ENCODE results near the gene BIRC5.
"Not testable (repeated sequence)": the region's sequence is repeated elsewhere in the genome, so short reads cannot be mapped to it uniquely, and the experiment has no call there.

The BIRC5 gene

DNA sequence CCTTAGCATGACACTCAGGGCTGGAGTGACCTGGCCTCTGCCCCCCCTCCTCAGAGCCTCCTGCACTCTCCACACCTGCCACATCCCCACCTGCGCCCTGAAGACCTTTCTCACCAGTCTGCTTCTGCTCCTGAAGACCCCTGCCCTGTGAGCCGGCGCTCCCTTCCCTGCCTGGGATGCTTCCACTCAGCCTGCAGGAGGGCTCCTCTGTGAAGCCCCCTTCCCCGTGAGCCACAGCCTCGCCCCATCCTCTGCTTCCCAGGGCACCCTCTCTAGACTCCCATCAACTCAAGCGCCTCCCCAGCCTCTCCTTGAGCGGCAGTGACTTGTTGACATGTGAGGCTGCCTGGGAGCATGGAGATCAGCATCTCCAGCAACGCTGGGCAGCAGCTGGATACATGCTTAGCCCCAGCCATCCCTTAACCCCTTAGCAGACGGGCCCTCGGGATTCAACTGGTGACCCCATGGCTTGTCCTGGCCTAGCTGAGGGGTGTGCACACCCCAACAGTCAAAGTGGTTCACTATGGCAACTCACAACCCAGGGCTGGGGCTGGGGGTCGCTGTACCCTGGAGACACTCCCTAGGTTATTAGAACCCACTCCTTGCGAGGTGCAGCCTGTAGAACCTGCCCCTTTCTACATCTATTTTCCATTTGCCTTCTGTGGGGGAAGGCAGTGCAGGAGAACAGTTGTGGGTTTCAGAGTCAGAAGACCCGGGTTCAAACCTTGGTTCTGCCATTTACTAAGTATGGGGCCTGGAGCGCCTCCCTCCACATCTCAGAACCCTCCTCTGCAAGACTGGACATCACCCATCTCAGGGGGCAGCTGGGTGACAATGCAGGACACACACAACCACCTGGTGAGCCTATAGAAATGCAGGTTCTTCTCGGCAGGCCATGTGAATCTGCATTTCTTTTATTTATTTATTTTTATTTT is 38.9 kb downstream of the BIRC5 start:
- peak overlapping the region; percentile 75 for H3K4me3 Mint-ChIP-seq
- no peaks in the 10 kb centered on the region for H3K9me3 Mint-ChIP-seq
- DNase-seq (ENCODE audit: low spot score in 2 of 2) (no peak), ATAC-seq (no peak)
- no peaks in the 10 kb centered on the region for H3K36me3 Mint-ChIP-seq
- H3K27ac Mint-ChIP-seq, result peak overlapping the region; percentile 75
- peaks cover 48% of the 10 kb centered on the region for H3K4me1 Mint-ChIP-seq

DNA sequence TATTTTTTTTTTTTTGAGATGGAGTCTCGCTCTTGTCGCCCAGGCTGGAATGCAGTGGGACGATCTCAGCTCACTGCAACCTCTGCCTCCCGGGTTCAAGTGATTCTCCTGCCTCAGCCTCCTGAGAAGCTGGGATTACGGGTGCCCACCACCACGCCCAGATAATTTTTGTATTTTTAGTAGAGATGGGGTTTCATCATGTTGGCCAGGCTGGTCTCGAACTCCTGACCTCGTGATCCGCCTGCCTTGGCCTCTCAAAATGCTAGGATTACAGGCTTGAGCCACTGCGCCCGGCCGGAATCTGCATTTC is 39.5 kb downstream of the BIRC5 start:
- H3K36me3 Mint-ChIP-seq; DNase-seq (ENCODE audit: low spot score in 2 of 2); H3K9me3 Mint-ChIP-seq; ATAC-seq; H3K27ac Mint-ChIP-seq: not testable (repeated sequence)
- peak overlapping the region; percentile 75 for H3K4me3 Mint-ChIP-seq
- H3K4me1 Mint-ChIP-seq, result peaks cover 52% of the 10 kb centered on the region

DNA sequence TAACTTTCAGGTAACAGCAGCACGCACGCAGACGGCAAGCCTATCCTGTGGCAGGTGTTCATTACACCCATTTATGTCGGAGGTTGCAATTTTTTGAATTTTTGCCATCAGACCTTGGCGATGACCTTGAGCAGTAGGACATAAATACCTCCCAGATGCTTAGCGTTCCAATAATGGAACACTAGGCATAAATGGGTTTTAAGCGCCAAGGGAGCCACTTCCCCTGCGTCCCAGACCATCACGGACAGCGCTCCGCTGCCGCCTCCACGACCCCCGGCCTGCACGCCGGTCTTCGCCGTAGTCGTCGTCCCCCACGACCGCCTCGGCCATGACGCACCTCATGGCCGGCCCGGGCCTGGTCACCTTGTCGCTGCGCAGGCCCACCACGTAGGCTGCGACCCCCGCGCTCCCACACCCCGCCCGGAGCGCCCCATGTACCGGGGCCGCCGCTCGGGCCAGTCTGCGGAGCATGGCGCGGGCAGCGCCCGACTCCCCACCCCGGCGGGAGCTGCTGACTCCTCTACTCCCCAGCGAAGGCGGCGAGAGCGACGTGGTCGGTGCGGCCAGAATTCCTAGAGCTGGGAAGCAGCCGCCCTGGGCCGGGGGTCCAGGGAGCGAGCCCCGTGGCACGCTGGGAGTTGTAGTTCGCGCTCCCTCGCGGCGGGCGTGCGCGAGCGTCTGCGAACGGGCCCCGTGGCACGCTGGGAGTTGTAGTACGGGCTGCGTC is 40.1 kb downstream of the BIRC5 start:
- H3K4me3 Mint-ChIP-seq, result peak overlapping the region; percentile 75
- peak overlapping the region; percentile 81 for H3K27ac Mint-ChIP-seq
- ATAC-seq, result peak; percentile 79
- H3K9me3 Mint-ChIP-seq, result no peaks in the 10 kb centered on the region
- peak; percentile 71 to 88 for DNase-seq (ENCODE audit: low spot score in 2 of 2)
- peaks cover 52% of the 10 kb centered on the region for H3K4me1 Mint-ChIP-seq
- H3K36me3 Mint-ChIP-seq, result no peaks in the 10 kb centered on the region

- DNase-seq (ENCODE audit: low spot score in 2 of 2) (no peak), ATAC-seq (no peak)
- Mint-ChIP-seq H3K9me3 (no peaks in the 10 kb centered on the region), H3K36me3 (no peaks in the 10 kb centered on the region), H3K4me1 (peaks cover 52% of the 10 kb centered on the region), H3K4me3 (peak overlapping the region; percentile 75), H3K27ac (peak overlapping the region; percentile 81)
These were observed 41.1 kb downstream of the BIRC5 start for GRCh38 chr17:78255029-78255656.

DNA sequence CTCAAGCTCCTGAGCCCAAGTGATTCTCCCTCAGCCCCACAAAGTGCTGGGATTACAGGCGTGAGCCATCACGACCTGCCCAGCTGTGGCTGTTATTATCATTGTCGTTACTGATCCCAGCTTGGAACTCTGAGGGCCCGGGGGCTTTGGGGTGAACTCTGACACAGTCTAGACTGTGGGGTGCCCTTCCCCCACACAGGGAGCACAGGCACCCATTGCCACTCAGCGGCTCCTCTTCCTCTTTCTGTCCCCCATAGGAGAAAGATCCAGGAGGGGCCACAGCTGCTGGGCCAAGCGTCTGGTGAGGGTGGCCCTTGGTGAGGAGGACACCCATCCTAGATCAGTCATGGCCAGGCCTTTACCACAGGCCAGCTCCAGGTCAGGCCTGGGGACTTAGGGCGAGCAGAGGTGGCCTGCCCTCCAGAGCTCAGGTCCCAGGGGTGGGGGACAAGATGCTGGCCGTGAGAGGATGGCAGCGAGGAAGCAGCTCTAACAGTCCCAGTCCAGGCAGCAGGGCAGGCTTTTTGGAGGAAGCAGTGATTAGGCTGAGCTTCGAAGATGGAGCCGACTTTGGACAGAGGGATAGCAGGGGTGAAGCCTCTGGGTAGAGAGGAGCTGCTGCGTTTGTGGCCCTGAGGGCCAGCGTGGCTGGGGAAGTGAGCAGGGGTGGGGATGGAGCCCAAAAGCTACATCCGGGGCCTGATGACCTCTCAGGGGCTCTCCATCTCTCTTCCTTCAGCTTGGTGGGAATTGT is 42.1 kb downstream of the BIRC5 start:
- DNase-seq (ENCODE audit: low spot score in 2 of 2), result no peak
- H3K27ac Mint-ChIP-seq, result no peak overlapping the region
- no peaks in the 10 kb centered on the region for H3K36me3 Mint-ChIP-seq
- H3K9me3 Mint-ChIP-seq, result no peaks in the 10 kb centered on the region
- peaks cover 42% of the 10 kb centered on the region for H3K4me1 Mint-ChIP-seq
- no peak overlapping the region for H3K4me3 Mint-ChIP-seq
- no peak for ATAC-seq

- H3K27ac Mint-ChIP-seq, result no peak overlapping the region
- H3K36me3 Mint-ChIP-seq, result no peaks in the 10 kb centered on the region
- H3K9me3 Mint-ChIP-seq, result no peaks in the 10 kb centered on the region
- peaks cover 33% of the 10 kb centered on the region for H3K4me1 Mint-ChIP-seq
- ATAC-seq, result no peak
- no peak for DNase-seq (ENCODE audit: low spot score in 2 of 2)
- no peak overlapping the region for H3K4me3 Mint-ChIP-seq
These were observed 42.9 kb downstream of the BIRC5 start for GRCh38 chr17:78256707-78257591.

DNA sequence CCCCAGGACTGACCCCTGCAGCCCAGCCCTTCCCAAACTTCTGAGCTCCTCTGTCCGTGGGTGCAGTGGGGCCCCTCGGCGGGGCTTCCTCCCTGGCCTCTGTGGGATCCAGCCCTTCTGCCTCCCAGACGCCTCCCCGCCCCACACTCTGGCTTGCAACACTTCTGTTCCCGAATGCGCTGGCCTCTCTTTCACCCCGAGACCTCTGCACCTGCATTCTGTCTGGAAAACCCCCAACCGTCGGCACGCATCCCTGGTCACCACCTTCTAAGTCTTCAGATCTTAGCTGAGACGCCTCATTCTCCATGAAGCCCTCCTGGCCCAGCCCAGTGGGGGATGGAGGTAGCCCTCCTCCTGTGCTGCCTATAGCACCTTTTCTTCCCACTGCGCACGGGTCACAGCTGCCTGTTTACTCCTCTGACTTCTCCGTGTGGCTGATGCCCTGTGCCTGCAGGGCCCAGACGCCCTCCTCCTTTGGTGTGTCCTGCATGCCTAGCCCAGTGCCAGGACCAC is 43.8 kb downstream of the BIRC5 start:
- Mint-ChIP-seq H3K4me3 (peak overlapping the region; percentile 53), H3K27ac (peak overlapping the region; percentile 83), H3K36me3 (no peaks in the 10 kb centered on the region), H3K9me3 (no peaks in the 10 kb centered on the region), H3K4me1 (peaks cover 24% of the 10 kb centered on the region)
- ATAC-seq (no peak), DNase-seq (ENCODE audit: low spot score in 2 of 2) (no peak)

GRCh38 chr17:78258323-78259191 is 44.5 kb downstream of the BIRC5 start:
- H3K36me3 Mint-ChIP-seq, result no peaks in the 10 kb centered on the region
- no peaks in the 10 kb centered on the region for H3K9me3 Mint-ChIP-seq
- peak overlapping the region; percentile 83 for H3K27ac Mint-ChIP-seq
- ATAC-seq (peak; percentile 67), DNase-seq (ENCODE audit: low spot score in 2 of 2) (peak in 1 of 2 donors; percentile 70)
- peak overlapping the region; percentile 53 for H3K4me3 Mint-ChIP-seq
- H3K4me1 Mint-ChIP-seq, result peaks cover 19% of the 10 kb centered on the region

DNA sequence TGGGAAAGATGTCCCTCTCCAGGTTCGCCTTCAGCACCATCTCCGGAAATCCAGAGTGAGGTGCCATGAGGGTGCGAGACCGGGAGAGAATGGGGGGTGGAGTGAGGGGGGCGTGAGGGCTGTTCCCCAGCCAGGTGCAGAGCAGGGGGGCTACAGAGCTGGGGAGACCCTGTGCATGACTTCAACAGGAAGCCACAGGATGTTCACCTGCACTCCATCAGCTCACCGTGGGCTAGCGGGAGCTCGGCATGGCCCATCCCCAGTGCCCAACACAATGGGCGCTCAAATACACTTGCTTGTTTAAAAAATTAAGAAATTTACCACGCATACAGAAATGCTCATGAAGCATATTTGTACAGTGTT is 45.1 kb downstream of the BIRC5 start:
- DNase-seq (ENCODE audit: low spot score in 2 of 2) (no peak), ATAC-seq (no peak)
- peaks cover 19% of the 10 kb centered on the region for H3K4me1 Mint-ChIP-seq
- no peak overlapping the region for H3K4me3 Mint-ChIP-seq
- H3K36me3 Mint-ChIP-seq, result no peaks in the 10 kb centered on the region
- no peaks in the 10 kb centered on the region for H3K9me3 Mint-ChIP-seq
- H3K27ac Mint-ChIP-seq, result no peak overlapping the region

DNA sequence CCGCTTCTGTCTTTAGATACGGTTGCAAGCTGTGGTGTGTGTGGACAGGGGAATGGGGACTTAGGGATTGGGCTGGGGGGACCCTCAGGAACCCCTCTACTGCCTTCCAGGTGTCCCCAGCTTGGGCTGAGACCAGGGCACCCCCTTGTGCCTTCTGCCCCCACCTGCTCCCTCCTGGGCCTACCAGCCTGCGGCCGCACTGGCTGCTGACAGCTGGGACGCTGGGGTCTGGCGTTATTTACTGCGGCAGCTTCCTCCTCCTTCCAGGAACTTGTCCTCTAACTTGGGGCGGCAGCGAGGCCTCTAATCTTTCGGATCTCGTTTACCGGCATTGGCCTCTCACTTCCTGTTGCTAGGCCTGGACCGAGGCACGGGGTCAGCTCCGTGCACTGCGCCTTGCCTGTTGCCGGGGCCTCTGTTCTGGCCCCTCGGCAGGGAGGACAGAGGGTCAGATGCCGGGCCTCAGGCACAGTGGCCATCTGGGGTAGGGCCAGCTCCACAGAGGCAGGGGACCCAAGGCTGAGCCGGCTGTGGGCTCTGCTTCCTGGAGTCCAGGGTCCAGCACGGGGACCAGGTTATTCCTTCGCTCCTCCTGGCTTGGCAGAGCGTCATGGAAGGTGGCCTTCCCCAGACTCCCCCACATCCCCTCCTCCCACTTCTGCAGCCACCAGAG is 49.1 kb downstream of the BIRC5 start:
- H3K4me1 Mint-ChIP-seq, result peaks cover 2% of the 10 kb centered on the region
- no peak overlapping the region for H3K27ac Mint-ChIP-seq
- no peak for DNase-seq (ENCODE audit: low spot score in 2 of 2)
- no peaks in the 10 kb centered on the region for H3K9me3 Mint-ChIP-seq
- ATAC-seq, result no peak
- H3K4me3 Mint-ChIP-seq, result no peak overlapping the region
- H3K36me3 Mint-ChIP-seq, result no peaks in the 10 kb centered on the region

- ATAC-seq (no peak), DNase-seq (ENCODE audit: low spot score in 2 of 2) (no peak)
- H3K4me1 Mint-ChIP-seq, result no peaks in the 10 kb centered on the region
- H3K36me3 Mint-ChIP-seq, result no peaks in the 10 kb centered on the region
- H3K27ac Mint-ChIP-seq, result peak overlapping the region; percentile 20
- H3K4me3 Mint-ChIP-seq, result no peak overlapping the region
- H3K9me3 Mint-ChIP-seq, result no peaks in the 10 kb centered on the region
These were observed 49.8 kb downstream of the BIRC5 start for GRCh38 chr17:78263736-78264340.

GRCh38 chr17:78264590-78264989 is 50.5 kb downstream of the BIRC5 start:
- H3K4me3 Mint-ChIP-seq, result no peak overlapping the region
- H3K36me3 Mint-ChIP-seq, result no peaks in the 10 kb centered on the region
- DNase-seq (ENCODE audit: low spot score in 2 of 2), result no peak
- no peak for ATAC-seq
- H3K27ac Mint-ChIP-seq, result peak overlapping the region; percentile 20
- H3K9me3 Mint-ChIP-seq, result no peaks in the 10 kb centered on the region
- H3K4me1 Mint-ChIP-seq, result no peaks in the 10 kb centered on the region

DNA sequence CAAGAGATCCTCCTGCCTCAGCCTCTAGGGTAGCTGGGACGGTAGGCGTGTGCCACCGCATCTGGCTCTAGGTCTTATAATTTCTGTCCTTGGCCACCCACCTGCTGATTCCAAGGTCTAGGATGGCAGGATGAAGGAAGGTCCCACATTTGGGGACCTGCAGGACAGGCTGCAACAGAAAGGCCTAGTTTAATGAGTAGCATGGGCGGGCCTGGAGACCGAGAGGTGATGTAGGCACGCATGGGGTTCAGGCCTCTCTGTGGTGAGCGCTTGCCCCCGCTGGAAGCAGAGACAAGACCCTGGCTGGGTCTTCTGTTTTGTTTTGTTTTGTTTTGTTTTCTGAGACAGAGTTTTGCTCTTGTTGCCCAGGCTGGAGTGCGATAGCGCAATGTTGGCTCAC is 51.1 kb downstream of the BIRC5 start:
- no peaks in the 10 kb centered on the region for H3K36me3 Mint-ChIP-seq
- DNase-seq (ENCODE audit: low spot score in 2 of 2) (no peak), ATAC-seq (no peak)
- H3K27ac Mint-ChIP-seq, result no peak overlapping the region
- no peaks in the 10 kb centered on the region for H3K4me1 Mint-ChIP-seq
- no peaks in the 10 kb centered on the region for H3K9me3 Mint-ChIP-seq
- no peak overlapping the region for H3K4me3 Mint-ChIP-seq

Data from stimulated activated effector memory CD8-positive, alpha-beta T cell treated with anti-CD3 and anti-CD28 coated beads, Interleukin-12 subunit alpha, Interleukin-12 subunit beta, amount 100 ng/mL, for 72 hours (primary cell).